SK-N-MC (cell line): ENCODE data around the gene VTCN1.

Source experiments
- EZH2 ChIP-seq: fragments of 200-600 bp; sonication (generic); IDR thresholded peaks from one replicate; pipeline ENCODE4 v1.6.1; 2017; ENCODE audit warnings: antibody characterized with exemption
- FOXP2 ChIP-seq: optimal IDR thresholded peaks from 2 replicates; pipeline ENCODE3; 2011; ENCODE audit warnings: mild to moderate bottlenecking, moderate library complexity; ENCODE audit not compliant: insufficient read depth; ENCODE audit errors: extremely low read length, control extremely low read depth
- POLR2AphosphoS5 ChIP-seq: IDR thresholded peaks from 2 replicates; pipeline ENCODE4 v1.6.1; 2012; ENCODE audit warnings: mild to moderate bottlenecking, low read depth, low read length, borderline replicate concordance

- TF ChIP-seq EZH2 (no peak), POLR2AphosphoS5 (no peak), FOXP2 (no peak)
These were observed 25.2 kb upstream of the VTCN1 start for GRCh38 chr1:117235863-117236465.
